DND-41 (cell line): ENCODE measurements around the gene TCF4.

ENCODE experiments used
- ATAC-seq: fragments of 200-7000 bp; cut with Tn5 transposase; 3 replicates; pipeline ENCODE4 v1.9.1; 2021; ENCODE audit warnings: low read depth; ENCODE audit not compliant: insufficient read depth
- DNase-seq: peaks from one replicate; pipeline ENCODE4 v3.0.0-alpha.2; 2020
- H2AFZ ChIP-seq: 2 replicates; pipeline ENCODE4 v1.6.0; 2012; ENCODE audit warnings: low read depth, low read length
- H3K27ac ChIP-seq: 2 replicates; pipeline ENCODE4 v1.5.1; 2012; ENCODE audit warnings: low read length, inconsistent platforms
- H3K27me3 ChIP-seq: fragments of 200-600 bp; sonication (generic); 2 replicates; pipeline ENCODE4 v1.6.0; 2012; ENCODE audit warnings: low read length, mild to moderate bottlenecking, inconsistent platforms; ENCODE audit not compliant: insufficient read depth, poor library complexity
- H3K36me3 ChIP-seq: 2 replicates; pipeline ENCODE4 v1.5.1; 2012; ENCODE audit warnings: low read length, inconsistent platforms; ENCODE audit not compliant: insufficient read depth
- H3K4me1 ChIP-seq: 2 replicates; pipeline ENCODE4 v1.5.1; 2012; ENCODE audit warnings: mild to moderate bottlenecking, low read length; ENCODE audit not compliant: insufficient read depth
- H3K4me2 ChIP-seq: 2 replicates; pipeline ENCODE4 v1.6.0; 2012; ENCODE audit warnings: mild to moderate bottlenecking, moderate library complexity, low read length, inconsistent platforms; ENCODE audit not compliant: insufficient read depth
- H3K4me3 ChIP-seq, 2 experiments: fragments of 200-600 bp in 1 of 2; shearing (Covaris generic) in 1 of 2; 2 replicates each; pipeline ENCODE4 v1.5.1; 2012 to 2016; ENCODE audit warnings: inconsistent platforms in 2 of 2, low read length in 2 of 2, mild to moderate bottlenecking in 2 of 2, low read depth in 1 of 2, moderate library complexity in 1 of 2
- H3K79me2 ChIP-seq: 2 replicates; pipeline ENCODE4 v1.6.0; 2012; ENCODE audit warnings: low read length, inconsistent platforms; ENCODE audit not compliant: insufficient read depth
- H3K9ac ChIP-seq: 2 replicates; pipeline ENCODE4 v1.6.0; 2012; ENCODE audit warnings: low read depth, mild to moderate bottlenecking, inconsistent platforms, low read length, moderate library complexity
- H3K9me3 ChIP-seq: 2 replicates; pipeline ENCODE4 v1.5.1; 2012; ENCODE audit warnings: low read length, moderate library complexity, mild to moderate bottlenecking, inconsistent platforms; ENCODE audit not compliant: insufficient read depth, severe bottlenecking
- H4K20me1 ChIP-seq: 2 replicates; pipeline ENCODE4 v1.6.0; 2012; ENCODE audit warnings: low read length; ENCODE audit not compliant: insufficient read depth
- EZH2 ChIP-seq: IDR thresholded peaks from 3 replicates; pipeline ENCODE4 v1.6.1; 2012; ENCODE audit warnings: borderline replicate concordance, low read depth, mild to moderate bottlenecking, moderate library complexity, low read length, inconsistent platforms; ENCODE audit not compliant: severe bottlenecking
- TF ChIP-seq, protein P1 (sequence below): IDR thresholded peaks from 2 replicates; pipeline ENCODE4 v1.5.1; 2012; ENCODE audit warnings: borderline replicate concordance, low read length, moderate library complexity, mild to moderate bottlenecking; ENCODE audit not compliant: poor library complexity, severe bottlenecking; ENCODE audit errors: extremely low read depth

TCF4 gene

DNA sequence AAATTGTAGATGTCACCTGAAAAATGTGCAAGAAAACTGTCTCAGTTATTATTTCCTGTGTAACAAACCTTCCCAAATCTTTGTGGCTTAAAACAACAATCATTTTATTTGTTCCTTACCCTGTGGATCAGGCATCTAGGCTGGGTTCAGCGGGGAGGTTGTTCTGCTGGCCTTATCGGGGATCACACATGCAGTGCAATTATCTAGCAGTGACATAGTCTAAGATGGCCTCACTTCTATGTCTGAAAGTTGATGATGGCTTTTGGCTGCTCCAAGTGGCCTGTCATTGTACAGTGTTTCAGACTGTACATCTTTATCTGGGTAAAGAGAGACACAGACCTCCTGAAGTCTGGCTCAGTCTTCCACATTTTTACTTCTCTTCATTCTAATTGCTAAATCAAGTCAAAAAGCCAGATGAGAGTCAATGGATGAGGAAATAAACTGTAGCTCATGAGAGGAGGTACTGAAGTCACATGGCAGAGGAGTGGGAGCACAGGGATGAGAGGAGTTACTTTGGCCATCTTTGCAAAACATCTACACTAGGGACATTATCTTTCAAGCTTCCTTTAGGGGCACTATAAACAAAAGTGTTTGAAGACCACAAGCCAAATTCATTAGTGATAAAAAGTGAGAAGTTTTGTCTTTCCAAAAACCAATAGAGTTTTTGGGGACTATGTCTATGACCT lies 385.6 kb downstream of the TCF4 start:
- Histone ChIP-seq H3K36me3 (no peaks in the 10 kb centered on the region), H3K79me2 (no peaks in the 10 kb centered on the region), H3K4me2 (no peak overlapping the region), H3K27ac (no peak overlapping the region), H4K20me1 (no peaks in the 10 kb centered on the region), H3K4me3 (no peak overlapping the region), H3K4me1 (no peaks in the 10 kb centered on the region), H3K9me3 (peaks cover 3% of the 10 kb centered on the region), H2AFZ (no peak overlapping the region), H3K27me3 (no peaks in the 10 kb centered on the region), H3K9ac (no peak overlapping the region)
- no peak for TF ChIP-seq EZH2
- TF ChIP-seq, protein P1, sequence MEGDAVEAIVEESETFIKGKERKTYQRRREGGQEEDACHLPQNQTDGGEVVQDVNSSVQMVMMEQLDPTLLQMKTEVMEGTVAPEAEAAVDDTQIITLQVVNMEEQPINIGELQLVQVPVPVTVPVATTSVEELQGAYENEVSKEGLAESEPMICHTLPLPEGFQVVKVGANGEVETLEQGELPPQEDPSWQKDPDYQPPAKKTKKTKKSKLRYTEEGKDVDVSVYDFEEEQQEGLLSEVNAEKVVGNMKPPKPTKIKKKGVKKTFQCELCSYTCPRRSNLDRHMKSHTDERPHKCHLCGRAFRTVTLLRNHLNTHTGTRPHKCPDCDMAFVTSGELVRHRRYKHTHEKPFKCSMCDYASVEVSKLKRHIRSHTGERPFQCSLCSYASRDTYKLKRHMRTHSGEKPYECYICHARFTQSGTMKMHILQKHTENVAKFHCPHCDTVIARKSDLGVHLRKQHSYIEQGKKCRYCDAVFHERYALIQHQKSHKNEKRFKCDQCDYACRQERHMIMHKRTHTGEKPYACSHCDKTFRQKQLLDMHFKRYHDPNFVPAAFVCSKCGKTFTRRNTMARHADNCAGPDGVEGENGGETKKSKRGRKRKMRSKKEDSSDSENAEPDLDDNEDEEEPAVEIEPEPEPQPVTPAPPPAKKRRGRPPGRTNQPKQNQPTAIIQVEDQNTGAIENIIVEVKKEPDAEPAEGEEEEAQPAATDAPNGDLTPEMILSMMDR, result no peak
- DNase-seq (no peak), ATAC-seq (no peak)

- ATAC-seq (no peak), DNase-seq (no peak)
- Histone ChIP-seq H4K20me1 (no peaks in the 10 kb centered on the region), H3K9ac (no peak overlapping the region), H3K36me3 (no peaks in the 10 kb centered on the region), H3K79me2 (no peaks in the 10 kb centered on the region), H3K27ac (no peak overlapping the region), H3K4me3 (no peak overlapping the region), H2AFZ (no peak overlapping the region), H3K4me2 (no peak overlapping the region), H3K9me3 (peaks cover 3% of the 10 kb centered on the region), H3K4me1 (no peaks in the 10 kb centered on the region), H3K27me3 (no peaks in the 10 kb centered on the region)
- TF ChIP-seq, protein P1, result no peak
- TF ChIP-seq EZH2, result no peak
Observed at GRCh38 chr18:55199291-55199963, 388.6 kb downstream of the TCF4 start.

DNA sequence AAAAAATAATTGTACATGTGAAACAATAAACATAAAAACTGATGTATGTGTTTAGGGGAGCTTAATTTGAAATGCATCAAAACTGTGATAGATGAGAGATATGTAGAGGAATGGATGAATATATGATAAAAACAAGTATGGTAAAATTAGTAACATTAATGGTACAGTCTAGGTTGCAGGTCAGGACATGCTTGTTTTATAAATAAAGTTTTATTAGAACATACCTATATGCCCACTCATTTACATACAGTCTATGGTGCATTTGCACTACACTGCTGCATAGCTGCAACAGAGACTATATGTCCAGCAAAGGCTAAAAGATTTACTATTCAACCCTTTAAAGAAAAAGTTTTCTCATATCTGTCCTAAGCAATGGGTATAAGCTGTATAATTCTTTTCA lies 392.1 kb downstream of the TCF4 start:
- DNase-seq (no peak), ATAC-seq (no peak)
- H2AFZ ChIP-seq, result no peak overlapping the region
- H4K20me1 ChIP-seq, result no peaks in the 10 kb centered on the region
- TF ChIP-seq, protein P1, result no peak
- no peak for TF ChIP-seq EZH2
- H3K4me3 ChIP-seq, result no peak overlapping the region
- no peak overlapping the region for H3K4me2 ChIP-seq
- no peaks in the 10 kb centered on the region for H3K36me3 ChIP-seq
- H3K27me3 ChIP-seq, result no peaks in the 10 kb centered on the region
- H3K9me3 ChIP-seq, result no peaks in the 10 kb centered on the region
- H3K79me2 ChIP-seq, result no peaks in the 10 kb centered on the region
- H3K9ac ChIP-seq, result no peak overlapping the region
- H3K4me1 ChIP-seq, result no peaks in the 10 kb centered on the region
- no peak overlapping the region for H3K27ac ChIP-seq
